ENCODE data around the gene RND1. TPM values are rescaled to one million over a fixed set of nuclear protein-coding genes. Genes with fewer than 3 reads are reported as not detected.

Gene RND1
- total and polyA plus RNA-seq, 2 of the 8 experiments (the other 6 are each of a cell fraction or from before 2014, with no cell fraction given), result 15.8 to 17.1 TPM

GRCh38 chr12:48832321-48833060, 33.2 kb downstream of the RND1 start:
- no peak overlapping the region for H3K23ac ChIP-seq (ENCODE audit: insufficient read length)
- H4K91ac ChIP-seq (replicated peaks; ENCODE audit: insufficient read length, low read length), result no peak overlapping the region
- H2BK12ac ChIP-seq (ENCODE audit: low read depth, low read length), result no peak overlapping the region
- H3K36me3 ChIP-seq (ENCODE audit: control insufficient read depth in 2 of 4, insufficient read depth in 4 of 4, low read length in 3 of 4), result peaks cover 51 to 87% (median 82%) of the 10 kb centered on the region in 4 experiments
- H3K4me3 ChIP-seq (ENCODE audit: extremely low read depth in 1 of 4, insufficient read depth in 2 of 4, low read depth in 3 of 4, low read length in 4 of 4), result no peak overlapping the region
- no peak overlapping the region for H4K8ac ChIP-seq (ENCODE audit: extremely low read depth, insufficient read depth, low read length)
- H4K5ac ChIP-seq (ENCODE audit: insufficient read length, low read depth, low read length), result no peak overlapping the region
- no peak overlapping the region for H2AFZ ChIP-seq (ENCODE audit: low read length)
- no peaks in the 10 kb centered on the region for H3K79me1 ChIP-seq (ENCODE audit: low read depth, low read length)
- H2BK5ac ChIP-seq (ENCODE audit: low read depth, low read length), result no peak overlapping the region
- no peak overlapping the region for H2BK120ac ChIP-seq (replicated peaks; ENCODE audit: low read depth, low read length)
- no peak overlapping the region for H3K27ac ChIP-seq (ENCODE audit: low read depth, low read length)
- no peak for DNase-seq (ENCODE audit: low read depth in 1 of 2, low spot score in 2 of 2)
- no peaks in the 10 kb centered on the region for H3K27me3 ChIP-seq (replicated peaks in 1 of 4; ENCODE audit: control insufficient read depth in 3 of 4, extremely low read depth in 1 of 4, insufficient read depth in 3 of 4, low read length in 3 of 4)
- H2BK20ac ChIP-seq (ENCODE audit: low read length), result no peak overlapping the region
- H3K9me3 ChIP-seq (ENCODE audit: insufficient read depth in 2 of 2, low read depth in 1 of 2, low read length in 1 of 2), result no peaks in the 10 kb centered on the region; a peak in 1 of 4 replicates
- ChIA-PET CTCF (ENCODE audit: partially characterized antibody) (interaction anchor here (1.0 to 10.1 kb wide), 6 partner anchors 13 to 164 kb away, joined by 3 to 121 read pairs (median 4); partner anchors contain the start of genes CACNB3 and DDX23), POLR2A (ENCODE audit: partially characterized antibody) (interaction anchor here (0.7 to 8.3 kb wide), 5 partner anchors 9 to 33 kb away, joined by 3 to 48 read pairs (median 6); partner anchors contain the start of genes DDX23 and RND1)
- H2BK15ac ChIP-seq (ENCODE audit: low read length), result no peak overlapping the region
- no peak overlapping the region for H3K56ac ChIP-seq (replicated peaks; ENCODE audit: insufficient read length, low read depth, low read length)
- H3K4me1 ChIP-seq (replicated peaks in 1 of 4; ENCODE audit: control insufficient read depth in 3 of 4, insufficient read depth in 4 of 4, low read length in 3 of 4), result no peaks in the 10 kb centered on the region
- H3K18ac ChIP-seq (ENCODE audit: extremely low read depth, low read length), result no peak overlapping the region
- no peak overlapping the region for H3K4me2 ChIP-seq (ENCODE audit: insufficient read depth in 1 of 2, low read depth in 2 of 2, low read length in 2 of 2)
- no peaks in the 10 kb centered on the region; a peak in 1 of 4 replicates for H3K79me2 ChIP-seq (ENCODE audit: control insufficient read depth in 1 of 2, insufficient read depth in 2 of 2, low read length in 2 of 2)
- no peak overlapping the region for H3K9ac ChIP-seq (replicated peaks in 1 of 4; ENCODE audit: extremely low read depth in 1 of 4, low read depth in 3 of 4, low read length in 3 of 4)
- H3K23me2 ChIP-seq (ENCODE audit: low read depth, low read length), result no peaks in the 10 kb centered on the region
- WGBS, 2 experiments (ENCODE audit: extremely low coverage in 1 of 2, insufficient coverage in 1 of 2, insufficient read length in 1 of 2, insufficient replicate concordance in 2 of 2, low coverage in 1 of 2, low lambda C conversion rate in 2 of 2, missing lambda C conversion rate in 1 of 2), result 90% methylated on average over 12 of the region's 12 CpGs; no CpG with 5 or more reads in 1 of the 2 experiments
- no peak overlapping the region for H3K4ac ChIP-seq (replicated peaks; ENCODE audit: insufficient read length, low read depth, low read length)
- peaks cover 5 to 15% of the 10 kb centered on the region in 2 experiments for H4K20me1 ChIP-seq (replicated peaks in 1 of 2; ENCODE audit: control insufficient read depth in 1 of 2, insufficient read depth in 2 of 2, low read length in 2 of 2)
- no peak for FAIRE-seq
- no peak overlapping the region for H3K14ac ChIP-seq (ENCODE audit: insufficient read length)
- no peak overlapping the region for H2AK5ac ChIP-seq (ENCODE audit: low read depth, low read length)
- TF ChIP-seq SP4 (IDR thresholded peaks at IDR 0.05; ENCODE audit: low read length) (no peak), RAD21 (IDR thresholded peaks at IDR 0.05 in 1 of 2, conservative IDR thresholded peaks at IDR 0.05 in 1 of 2; ENCODE audit: low read depth in 2 of 2, low read length in 2 of 2) (peak in 1 of 2 experiments; percentile 16; a peak in 1 of 4 replicates), HDAC6 (IDR thresholded peaks at IDR 0.05; ENCODE audit: low read depth, low read length) (no peak), GTF2F1 (IDR thresholded peaks at IDR 0.05; ENCODE audit: borderline replicate concordance, low read depth, low read length) (no peak), SAP30 (IDR thresholded peaks at IDR 0.05; ENCODE audit: insufficient read depth, insufficient replicate concordance, low read length) (no peak)
